GM12865 (cell line): ENCODE measurements around the gene ARHGEF1.
A peak's percentile ranks its signal among the peaks of the same experiment; 100 is the strongest.

Source experiments
- DNase-seq: peaks from one replicate; pipeline ENCODE4 v3.0.0; 2010; ENCODE audit warnings: low read depth
- H3K4me3 ChIP-seq: 2 replicates; pipeline ENCODE4 v1.5.1; 2011; ENCODE audit warnings: mild to moderate bottlenecking, low read depth, low read length, control low read depth
- CTCF ChIP-seq: IDR thresholded peaks from 2 replicates; pipeline ENCODE4 v1.5.1; 2011; ENCODE audit warnings: low read length, control low read depth, low read depth, inconsistent platforms; ENCODE audit not compliant: insufficient read depth; ENCODE audit errors: missing control alignments

The ARHGEF1 gene

DNA sequence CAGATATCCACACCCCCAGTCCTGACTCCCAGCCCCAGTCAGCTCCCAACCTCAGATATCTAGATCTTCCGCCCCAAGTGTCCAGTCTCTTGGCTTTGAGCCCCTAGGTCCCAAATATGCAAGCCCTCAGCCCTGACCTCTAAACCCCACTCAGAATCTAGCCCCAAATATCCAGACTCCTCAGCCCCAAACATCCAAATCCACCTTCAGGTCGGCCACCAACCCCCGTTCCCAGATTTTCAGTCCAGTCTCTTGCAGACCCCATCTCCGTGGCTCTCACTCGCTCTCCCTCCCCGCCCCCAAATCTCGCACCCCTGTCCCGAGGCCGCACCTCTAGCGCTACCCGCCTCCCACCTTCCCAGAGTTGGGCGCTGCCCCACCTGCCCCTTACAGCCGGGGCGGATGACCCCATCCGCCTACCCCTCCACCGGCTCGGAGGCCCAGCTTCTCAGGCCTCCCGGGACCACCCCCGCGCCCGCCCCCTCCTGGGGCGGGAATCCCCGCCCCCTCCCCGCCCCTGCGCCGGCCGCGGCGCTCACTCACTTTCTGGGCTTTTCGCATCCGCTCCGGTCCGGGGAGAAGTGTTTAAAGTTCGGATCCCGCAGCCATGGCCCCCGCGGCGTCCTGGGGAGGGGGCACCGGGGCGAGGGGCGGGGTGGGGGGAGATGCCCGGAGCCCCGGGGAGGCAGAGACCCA, 44.7 kb downstream of the ARHGEF1 start:
- peak overlapping the region; percentile 42 for H3K4me3 ChIP-seq
- DNase-seq, result no peak
- TF ChIP-seq CTCF, result no peak

DNA sequence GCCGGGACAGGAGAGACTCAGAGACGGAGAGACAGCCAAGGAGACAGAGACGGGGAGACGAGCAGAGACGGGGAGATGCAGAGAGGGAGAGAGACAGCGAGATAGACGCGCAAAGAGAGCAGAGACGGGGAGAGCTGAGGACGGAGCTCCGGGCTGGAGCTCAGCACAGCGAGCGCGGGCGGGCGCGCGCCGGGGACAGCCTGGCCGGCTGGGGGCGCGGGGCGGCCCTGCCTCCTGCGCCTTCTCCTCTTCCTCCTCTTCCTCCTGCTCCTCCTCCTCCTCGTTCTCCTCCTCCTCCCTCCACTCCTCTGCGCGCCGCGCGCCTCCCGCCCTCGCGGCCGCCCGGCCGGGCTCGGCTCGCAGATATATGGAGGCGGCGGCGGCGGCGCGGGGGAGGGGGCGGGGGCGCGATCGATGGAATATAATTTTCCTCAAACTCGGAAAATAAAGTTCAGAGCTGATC, 45.3 kb downstream of the ARHGEF1 start, which contains the start of gene ERFL:
Gene ERFL (minus strand): TSS at position 229 of the 463 bp plus-strand sequence. CDS start 15,530 bp downstream, outside the sequence.
- no peak for TF ChIP-seq CTCF
- DNase-seq, result no peak
- H3K4me3 ChIP-seq, result peak within 1 kb of the TSS; percentile 42

GRCh38 chr19:41928754-41929535, 46.0 kb downstream of the ARHGEF1 start:
- peak overlapping the region; percentile 42 for H3K4me3 ChIP-seq
- TF ChIP-seq CTCF, result no peak
- DNase-seq, result peak; percentile 53

DNA sequence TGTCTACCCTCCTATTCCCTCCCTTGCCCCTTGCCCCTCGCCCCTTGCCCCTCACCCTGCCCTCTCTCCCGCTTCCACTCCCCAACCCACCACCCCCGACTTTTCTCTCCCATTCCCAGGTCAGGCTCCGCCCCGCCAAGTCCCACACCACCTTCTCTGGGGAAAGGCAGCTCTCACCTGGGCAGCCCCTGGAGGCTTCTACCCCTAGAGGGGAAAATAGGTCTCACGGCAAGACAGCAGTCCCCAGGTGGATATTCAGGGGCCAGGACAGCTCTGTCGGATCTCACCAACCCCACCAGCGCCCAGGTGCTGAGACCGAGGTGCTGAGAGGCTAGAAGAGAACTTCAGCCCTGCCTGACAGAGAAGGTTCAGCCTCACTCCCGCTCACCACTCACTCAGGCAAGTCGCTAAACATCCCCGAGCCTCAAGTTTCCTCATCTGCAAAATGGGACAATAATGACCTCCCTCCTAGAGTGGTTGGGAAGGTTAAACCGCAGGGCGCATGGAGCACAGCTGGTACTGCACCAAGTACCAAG, 46.6 kb downstream of the ARHGEF1 start:
- no peak overlapping the region for H3K4me3 ChIP-seq
- DNase-seq, result no peak
- TF ChIP-seq CTCF, result no peak

DNA sequence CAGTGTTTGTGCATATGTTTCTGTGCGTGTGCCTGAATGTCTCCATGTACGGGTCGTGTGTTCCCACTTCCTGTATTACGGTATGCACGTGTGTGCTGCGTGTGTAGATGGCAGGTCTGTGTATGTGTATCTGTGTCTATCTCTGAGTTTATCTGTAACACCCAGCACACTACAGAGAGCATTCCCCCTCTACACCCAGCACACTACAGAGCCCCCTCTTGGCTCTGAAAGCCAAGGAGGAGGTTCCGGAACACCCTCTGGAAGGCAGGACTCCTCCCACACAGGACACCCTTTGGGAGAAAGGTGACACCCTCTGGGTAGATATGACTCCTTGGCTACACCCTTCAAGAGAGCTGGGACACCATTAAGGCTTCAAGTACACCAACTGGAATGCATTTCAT, 47.3 kb downstream of the ARHGEF1 start:
- TF ChIP-seq CTCF, result no peak
- DNase-seq, result no peak
- H3K4me3 ChIP-seq, result no peak overlapping the region

DNA sequence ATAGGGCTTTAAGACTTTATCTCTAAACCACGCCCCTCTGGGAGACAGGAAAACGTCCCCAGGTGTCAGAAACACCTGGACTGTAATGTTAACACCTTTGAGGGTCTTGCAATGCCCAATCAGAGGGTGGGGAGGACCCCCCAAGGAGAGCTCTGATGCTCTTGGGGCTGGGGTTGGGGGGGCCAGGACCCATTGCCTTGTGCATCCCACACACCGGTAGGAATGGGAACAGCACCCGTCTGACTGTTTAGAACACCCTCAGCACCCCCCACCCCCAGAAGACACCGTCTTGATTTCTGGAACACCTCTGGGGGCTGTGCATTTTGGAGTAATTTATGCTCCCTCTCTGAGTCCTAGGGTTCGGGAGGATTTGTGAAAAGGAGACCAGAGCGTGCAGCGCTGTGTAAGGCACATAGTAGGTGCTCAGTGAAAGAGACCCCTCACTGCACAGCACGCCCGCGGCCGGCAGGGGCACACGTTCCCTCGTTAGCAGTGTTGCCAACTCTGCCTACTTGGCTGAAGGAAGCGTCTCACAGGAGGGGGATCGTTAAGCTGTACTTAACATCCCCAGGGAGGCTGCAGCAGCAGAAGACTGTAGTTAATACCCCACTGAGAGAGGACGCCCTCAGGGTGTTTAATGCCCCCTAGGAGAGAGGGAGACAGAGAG, 48.1 kb downstream of the ARHGEF1 start:
- TF ChIP-seq CTCF, result peak; percentile 51
- no peak overlapping the region for H3K4me3 ChIP-seq
- DNase-seq, result peak; percentile 46
